Right lobe of liver (tissue), 4 donors: ENCODE data around the gene MIEF1.

Source experiments
- CTCF ChIP-seq, 4 donors: fragments of 200-600 bp in 3 of 4; fragments of 450-650 bp in 1 of 4; IDR thresholded peaks; one replicate each; pipeline versions ENCODE4 v1.5.1 to v1.8.0; 2016 to 2022; ENCODE audit warnings: antibody characterized with exemption in 4 of 4, mild to moderate bottlenecking in 2 of 4
- POLR2A ChIP-seq: fragments of 450-650 bp; IDR thresholded peaks from one replicate; pipeline ENCODE4 v1.6.1; 2017; ENCODE audit warnings: antibody characterized with exemption, mild to moderate bottlenecking
- donor health status: DM: no; HTN: no; CAD: no.
- donor health status: DM: no; HTN: no; CAD: no.
- donor health status: DM: no; HTN: yes; CAD: no.

- TF ChIP-seq CTCF (IDR thresholded peaks at IDR 0.05) (no peak), POLR2A (no peak)
Measured at GRCh38 chr22:39489094-39490068, 12.7 kb upstream of the MIEF1 start.
